GM21390 (cell line): ENCODE data around the gene ABI2.
A peak's percentile ranks its signal among the peaks of the same experiment; 100 is the strongest.
"Not testable (repeated sequence)": the region's sequence is repeated elsewhere in the genome, so short reads cannot be mapped to it uniquely, and the experiment has no call there.

Experiments
- ATAC-seq: cut with Tn5 transposase; IDR thresholded peaks from one replicate; pipeline ENCODE4 v1.9.1; 2021; ENCODE audit not compliant: unreplicated experiment

Gene ABI2

GRCh38 chr2:203327901-203328759 lies at the start of gene ABI2:
ABI2 (plus strand) TSS chr2:203328394; CDS start chr2:203328515, 121 bp downstream.
- ATAC-seq = peak; percentile 56

- ATAC-seq = no peak
Observed at GRCh38 chr2:203279288-203279687, 48.9 kb upstream of the ABI2 start.

- ATAC-seq = no peak
Observed at GRCh38 chr2:203280428-203281064, 47.6 kb upstream of the ABI2 start.

GRCh38 chr2:203282101-203282500 lies 46.1 kb upstream of the ABI2 start:
- ATAC-seq = no peak

GRCh38 chr2:203286532-203286931 lies 41.7 kb upstream of the ABI2 start:
- no peak for ATAC-seq

- ATAC-seq = no peak
Observed at GRCh38 chr2:203301667-203302066, 26.5 kb upstream of the ABI2 start.

GRCh38 chr2:203302586-203302985 lies 25.6 kb upstream of the ABI2 start:
- not testable (repeated sequence) for ATAC-seq

- no peak for ATAC-seq
Observed at GRCh38 chr2:203310688-203311436, 17.3 kb upstream of the ABI2 start.

GRCh38 chr2:203326356-203326755 lies 1.8 kb upstream of the ABI2 start:
- ATAC-seq = no peak

GRCh38 chr2:203327582-203327900 lies 653 bp upstream of the ABI2 start:
- ATAC-seq = no peak

GRCh38 chr2:203328760-203329540 lies 756 bp downstream of the ABI2 start:
- ATAC-seq = peak; percentile 51

- no peak for ATAC-seq
Observed at GRCh38 chr2:203330434-203330833, 2.2 kb downstream of the ABI2 start.

GRCh38 chr2:203338322-203338721 lies 10.1 kb downstream of the ABI2 start:
- no peak for ATAC-seq

- ATAC-seq = no peak
Observed at GRCh38 chr2:203340791-203341487, 12.7 kb downstream of the ABI2 start.

GRCh38 chr2:203341741-203342310 lies 13.6 kb downstream of the ABI2 start:
- ATAC-seq = no peak

GRCh38 chr2:203342374-203342773 lies 14.2 kb downstream of the ABI2 start:
- not testable (repeated sequence) for ATAC-seq

- no peak for ATAC-seq
Observed at GRCh38 chr2:203344667-203345066, 16.5 kb downstream of the ABI2 start.

- no peak for ATAC-seq
Observed at GRCh38 chr2:203346612-203347011, 18.4 kb downstream of the ABI2 start.

- ATAC-seq = no peak
Observed at GRCh38 chr2:203347375-203347774, 19.2 kb downstream of the ABI2 start.
